Activated CD4-positive, alpha-beta T cell treated with anti-CD3 and anti-CD28 coated beads, Interleukin-2, Interleukin-6, amounts not matched to agents 100 ng/mL and 50 ng/mL, durations not matched to agents 16 hours and 8 hours (primary cell): Measurements from ENCODE around the gene CNNM3.
"Not testable (repeated sequence)": the region's sequence is repeated elsewhere in the genome, so short reads cannot be mapped to it uniquely, and the experiment has no call there.

Source experiments
- DNase-seq: peaks from one replicate; pipeline ENCODE4 v3.0.0-alpha.2; 2020

The CNNM3 gene

DNA sequence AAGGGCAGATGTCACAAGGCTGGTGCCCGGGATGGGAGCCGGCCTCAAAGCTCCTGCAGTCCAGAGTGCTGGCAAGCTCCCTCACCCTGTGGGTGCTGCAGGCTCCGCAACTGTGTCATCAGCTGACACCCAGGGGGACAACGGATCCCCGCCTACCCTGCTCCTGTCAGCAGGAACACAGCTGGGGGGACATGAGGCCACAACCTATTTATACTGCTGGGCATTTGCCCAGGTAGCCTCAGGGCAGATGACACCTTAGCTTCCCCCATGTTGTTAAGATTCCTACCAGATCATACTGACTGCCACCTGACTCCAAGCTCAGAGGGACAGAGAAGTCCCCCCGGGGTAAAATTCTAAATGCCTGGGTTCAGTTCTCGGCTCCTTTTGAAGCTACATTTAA is 26.5 kb downstream of the CNNM3 start:
- DNase-seq = no peak

DNA sequence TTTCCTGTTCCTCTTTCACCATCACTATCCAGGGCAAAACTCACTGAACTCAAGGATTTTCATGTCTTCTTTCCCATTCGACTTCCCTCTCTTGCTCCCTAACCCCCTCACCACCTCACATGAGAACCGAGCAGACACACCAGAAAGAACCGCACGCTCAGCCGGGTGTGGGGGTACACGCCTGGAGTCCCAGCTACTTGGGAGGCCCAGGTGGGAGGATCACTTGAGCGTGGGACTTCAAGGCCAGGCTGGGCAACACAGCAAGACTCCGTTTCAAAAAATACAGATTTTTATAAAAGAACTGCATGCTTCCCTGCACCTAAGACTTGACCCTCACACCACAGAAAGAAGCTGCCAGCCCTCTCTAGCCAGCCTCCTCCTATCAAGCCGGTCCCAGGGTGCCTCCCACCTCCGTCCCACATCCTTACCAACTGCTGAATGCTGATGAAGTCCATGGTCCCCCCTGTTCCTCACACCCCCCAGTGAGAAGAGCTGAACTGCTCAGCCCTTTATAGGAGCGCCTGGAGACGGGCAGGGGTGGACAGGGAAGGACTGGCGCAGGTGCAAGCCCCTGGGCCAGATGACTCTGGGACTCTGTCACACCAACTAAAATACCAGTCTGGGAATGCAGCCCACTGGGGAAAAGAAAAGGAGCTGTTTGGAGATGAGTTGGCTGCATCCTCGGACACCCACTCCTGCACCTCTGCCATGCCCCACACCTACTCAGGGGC is 27.6 kb downstream of the CNNM3 start, which contains the start of gene ANKRD23:
TSS of gene ANKRD23 (minus strand) at position 484 of the 731 bp plus-strand sequence. CDS start at position 455, 29 bp downstream.
- no peak for DNase-seq

DNA sequence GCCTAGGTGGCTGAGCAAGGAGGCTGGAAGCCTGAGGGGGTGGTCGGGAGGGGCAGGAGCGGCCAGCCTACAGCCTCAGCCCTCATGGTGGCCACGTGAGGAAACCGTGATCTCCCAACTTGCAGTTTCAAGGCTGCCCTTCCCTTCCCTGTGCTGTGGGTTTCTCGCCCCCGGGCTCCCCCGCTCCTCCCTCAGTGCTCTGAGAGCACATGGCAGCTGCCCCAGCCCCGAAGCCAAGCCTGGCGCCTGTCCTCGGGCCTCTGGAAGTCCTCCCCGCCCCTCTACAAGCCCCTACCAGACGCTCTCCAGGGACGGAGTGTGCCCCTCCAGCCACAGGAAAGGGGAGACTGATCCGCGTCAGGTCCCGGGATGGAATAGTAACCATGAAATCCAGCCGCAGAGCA is 28.3 kb downstream of the CNNM3 start:
- DNase-seq = no peak

DNA sequence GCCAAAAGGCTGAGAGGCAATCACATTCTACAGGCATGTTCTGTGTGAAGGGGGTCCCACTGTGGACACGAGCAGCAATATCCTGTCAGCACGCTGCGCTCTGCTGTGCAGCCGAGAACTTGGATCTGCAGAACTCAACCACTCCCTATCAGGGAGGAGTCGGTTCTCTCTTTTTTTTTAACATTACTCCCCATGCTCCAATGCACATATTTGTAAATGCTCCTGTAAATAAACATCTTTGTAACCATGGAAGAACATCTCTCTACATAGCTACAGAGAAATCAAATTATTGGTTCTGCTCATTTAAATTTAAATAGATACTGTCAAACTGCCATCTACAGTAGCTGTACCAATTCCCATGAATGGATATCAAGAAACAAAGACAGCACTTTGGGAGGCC is 30.8 kb downstream of the CNNM3 start:
- no peak for DNase-seq

DNA sequence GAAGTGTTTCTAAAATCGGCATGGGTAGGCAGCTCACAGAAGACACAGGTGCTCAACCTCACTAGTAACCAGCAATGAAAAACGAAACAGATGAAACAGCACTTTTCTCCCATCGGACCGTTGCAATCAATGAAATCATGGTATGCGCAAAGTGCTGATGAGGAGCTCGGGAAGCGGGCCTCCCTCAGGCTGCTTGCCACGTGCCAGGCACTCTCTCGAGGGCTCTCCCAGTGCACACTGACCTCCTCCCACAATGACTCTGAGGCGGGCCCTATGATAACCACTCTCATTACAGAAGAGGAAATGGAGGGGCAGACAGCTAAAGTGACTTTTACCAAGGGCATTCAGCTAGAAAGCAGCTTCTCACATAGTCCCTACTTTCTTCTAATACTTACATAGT is 31.5 kb downstream of the CNNM3 start:
- DNase-seq = no peak

DNA sequence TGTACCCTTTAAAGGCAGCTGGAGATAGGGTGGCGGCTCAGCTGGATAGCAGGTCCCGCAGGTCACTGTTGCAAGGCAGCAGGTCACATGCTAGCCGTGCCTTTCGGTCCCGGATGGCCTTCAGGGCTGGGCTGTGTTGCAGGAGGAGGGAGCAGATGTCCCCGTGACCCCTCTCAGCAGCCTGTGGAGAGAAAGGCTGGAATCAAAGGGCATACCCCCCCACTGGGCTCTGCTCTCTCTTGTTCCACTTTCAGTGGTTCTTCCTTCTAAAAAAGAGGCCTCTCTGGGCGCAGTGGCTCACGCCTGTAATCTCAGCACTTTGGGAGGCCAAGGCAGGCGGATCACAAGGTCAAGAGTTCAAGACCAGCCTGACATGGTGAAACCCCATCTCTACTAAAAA is 32.2 kb downstream of the CNNM3 start:
- no peak for DNase-seq

DNA sequence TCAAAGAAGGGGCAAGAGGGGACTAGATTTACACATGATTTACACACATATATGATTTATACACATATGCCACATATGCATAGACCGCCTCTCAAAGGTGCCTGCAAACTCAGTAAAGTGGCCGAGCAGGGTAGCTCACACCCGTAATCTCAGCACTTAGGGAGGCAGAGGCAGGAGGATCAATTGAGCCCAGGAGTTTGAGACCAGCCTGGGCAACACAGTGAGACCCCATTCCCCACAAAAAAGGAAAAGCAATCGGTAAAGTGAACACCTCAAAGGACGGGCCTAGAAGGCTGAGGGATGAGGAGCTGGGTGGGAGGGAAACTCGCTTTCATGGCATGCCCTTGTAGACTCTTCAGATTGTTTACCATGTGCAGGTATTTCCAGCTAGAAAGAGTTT is 36.6 kb downstream of the CNNM3 start:
- DNase-seq = no peak

DNA sequence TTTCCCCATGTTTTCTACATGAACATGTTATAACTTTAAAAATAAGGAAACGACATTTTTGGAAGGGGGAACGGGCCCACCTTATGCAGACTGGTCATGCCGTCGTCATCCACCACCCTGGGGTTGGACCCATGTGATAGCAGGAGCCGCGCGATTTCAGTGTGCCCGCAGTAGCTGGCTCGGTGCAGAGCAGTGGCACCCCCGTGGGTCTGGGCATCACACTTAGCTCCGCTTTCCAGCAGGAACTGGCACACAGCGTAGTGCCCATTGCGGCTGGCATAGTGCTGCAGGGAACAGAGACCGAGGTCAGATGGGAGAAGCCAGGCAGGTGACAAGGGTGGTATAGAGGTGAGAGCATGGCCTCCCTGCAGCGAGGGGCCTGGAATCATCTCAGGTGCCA is 37.3 kb downstream of the CNNM3 start:
- no peak for DNase-seq

DNA sequence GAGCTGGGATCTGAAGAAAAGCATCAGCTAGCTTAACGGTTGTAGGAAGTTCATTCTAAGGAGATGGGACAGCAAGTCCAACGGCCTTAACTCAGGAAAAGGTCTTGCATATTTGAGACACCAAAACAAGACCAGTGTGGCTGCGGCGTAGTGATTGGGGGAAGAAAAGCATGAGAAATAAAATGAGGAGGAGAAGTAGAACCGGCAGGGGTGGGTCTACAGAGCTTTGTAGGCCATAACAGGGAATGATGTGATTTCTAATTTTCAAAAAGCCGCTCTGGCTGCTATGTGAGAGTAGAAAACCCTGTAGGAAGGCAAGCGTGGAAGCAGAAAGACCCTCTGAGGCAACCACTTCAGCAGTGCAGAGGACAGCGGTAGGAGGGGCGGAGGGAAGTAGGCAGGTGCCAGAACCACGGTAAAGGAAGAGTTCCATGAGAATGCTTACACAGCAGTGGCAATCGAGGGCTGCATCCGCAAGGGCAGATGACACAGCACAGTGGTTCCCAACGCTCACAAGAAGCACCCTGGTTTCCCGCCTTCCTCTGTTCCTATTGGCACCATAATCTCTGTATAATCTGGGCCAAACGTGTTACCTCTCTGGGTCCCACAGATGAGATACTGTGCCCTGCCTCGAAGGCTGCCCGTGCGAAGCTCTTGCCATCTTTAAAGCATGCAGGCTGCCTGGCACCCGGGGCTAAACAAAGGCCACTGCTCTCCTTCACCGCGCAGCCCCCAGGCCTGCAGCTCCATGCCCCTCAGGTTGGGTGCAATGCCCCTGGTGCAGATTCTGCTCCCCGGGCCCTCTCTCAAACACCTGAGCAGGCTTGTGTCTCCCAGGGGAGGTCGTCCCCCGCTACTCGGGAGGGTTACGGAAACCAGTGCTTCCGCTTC is 41.0 kb downstream of the CNNM3 start:
- DNase-seq = peak; percentile 67

DNA sequence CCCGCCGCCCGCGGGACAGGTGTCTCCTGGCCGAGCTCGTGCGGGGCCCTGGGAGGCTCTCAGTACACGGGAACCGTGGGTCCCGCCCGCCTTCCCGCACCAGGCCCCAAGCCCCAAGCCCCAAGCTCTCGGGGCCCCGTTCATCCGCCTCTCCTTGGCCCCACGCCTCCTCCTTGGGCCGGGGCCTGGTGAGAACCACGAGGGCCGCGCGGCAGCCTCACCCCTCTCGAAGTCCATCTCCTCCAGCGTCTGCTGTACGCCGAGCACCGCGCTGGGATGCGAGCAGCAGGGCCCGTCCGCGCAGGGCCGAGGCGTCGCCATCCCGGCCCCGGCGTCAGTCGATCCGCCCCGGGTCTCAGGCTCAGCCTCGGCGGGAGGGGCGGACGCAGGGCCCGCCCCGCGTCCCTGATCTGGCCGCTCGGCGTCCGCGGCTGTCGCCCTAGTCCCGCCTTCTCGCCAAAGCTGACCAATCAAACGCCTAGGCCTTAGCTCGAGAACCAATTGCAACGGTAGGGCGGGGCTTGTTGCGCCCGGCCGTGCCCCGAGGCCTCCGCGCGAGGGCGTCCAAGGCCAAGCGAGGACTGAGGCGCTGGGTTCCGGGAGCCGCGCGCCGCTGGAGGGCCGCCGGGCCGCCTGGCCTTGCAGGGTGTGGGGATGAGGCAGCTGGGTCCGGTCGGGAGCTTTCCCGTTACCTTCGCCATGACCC is 41.8 kb downstream of the CNNM3 start, which contains the start of gene ANKRD39:
TSS of gene ANKRD39 (minus strand) at position 350 of the 706 bp plus-strand sequence. CDS start at position 321, 29 bp downstream.
- peak; percentile 99 for DNase-seq

DNA sequence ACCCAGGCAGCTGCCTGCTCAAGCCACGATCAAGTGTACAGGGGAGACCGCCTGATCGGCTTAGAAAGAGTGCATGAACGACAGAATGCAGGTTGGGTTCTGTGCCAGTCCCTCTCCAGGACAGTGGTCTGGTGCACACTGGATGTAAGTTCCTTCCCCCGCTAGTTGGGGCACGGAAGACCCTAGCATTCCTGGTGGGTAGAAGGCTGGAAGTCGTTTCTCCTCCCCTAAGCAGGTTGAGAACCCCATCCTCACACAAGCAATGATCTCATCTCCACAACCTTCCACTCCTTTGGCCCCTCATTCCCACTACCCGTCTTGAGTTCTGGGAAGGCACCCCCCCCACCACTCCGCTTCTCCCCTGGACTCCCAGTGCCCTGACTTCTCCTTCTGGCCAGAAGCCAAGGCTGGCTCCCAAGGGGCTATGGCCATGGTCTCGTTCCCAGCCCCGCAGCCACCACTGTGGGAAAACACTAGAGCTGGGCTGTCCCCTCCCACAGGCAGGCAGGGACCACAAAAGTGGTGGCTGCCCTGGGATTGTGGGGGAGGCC is 43.1 kb downstream of the CNNM3 start:
- no peak for DNase-seq

DNA sequence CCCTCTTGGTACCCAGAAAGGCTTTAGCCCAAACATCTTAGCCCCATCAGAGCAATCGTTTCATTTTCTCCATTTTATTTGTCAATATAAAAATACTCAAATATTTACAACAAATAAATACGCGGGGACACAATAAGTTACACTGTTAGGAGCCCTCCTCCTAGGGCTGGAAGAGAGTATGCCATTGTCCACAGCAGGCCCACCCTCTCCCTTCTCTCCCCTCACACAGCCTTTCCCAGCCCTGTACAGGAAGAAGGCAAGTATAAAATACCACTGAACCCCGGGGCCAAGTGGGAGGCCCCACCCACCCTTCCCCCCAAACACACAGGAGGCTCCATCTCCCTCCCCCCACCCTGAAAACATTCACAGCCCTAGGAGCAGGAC is 43.6 kb downstream of the CNNM3 start:
- DNase-seq = no peak

DNA sequence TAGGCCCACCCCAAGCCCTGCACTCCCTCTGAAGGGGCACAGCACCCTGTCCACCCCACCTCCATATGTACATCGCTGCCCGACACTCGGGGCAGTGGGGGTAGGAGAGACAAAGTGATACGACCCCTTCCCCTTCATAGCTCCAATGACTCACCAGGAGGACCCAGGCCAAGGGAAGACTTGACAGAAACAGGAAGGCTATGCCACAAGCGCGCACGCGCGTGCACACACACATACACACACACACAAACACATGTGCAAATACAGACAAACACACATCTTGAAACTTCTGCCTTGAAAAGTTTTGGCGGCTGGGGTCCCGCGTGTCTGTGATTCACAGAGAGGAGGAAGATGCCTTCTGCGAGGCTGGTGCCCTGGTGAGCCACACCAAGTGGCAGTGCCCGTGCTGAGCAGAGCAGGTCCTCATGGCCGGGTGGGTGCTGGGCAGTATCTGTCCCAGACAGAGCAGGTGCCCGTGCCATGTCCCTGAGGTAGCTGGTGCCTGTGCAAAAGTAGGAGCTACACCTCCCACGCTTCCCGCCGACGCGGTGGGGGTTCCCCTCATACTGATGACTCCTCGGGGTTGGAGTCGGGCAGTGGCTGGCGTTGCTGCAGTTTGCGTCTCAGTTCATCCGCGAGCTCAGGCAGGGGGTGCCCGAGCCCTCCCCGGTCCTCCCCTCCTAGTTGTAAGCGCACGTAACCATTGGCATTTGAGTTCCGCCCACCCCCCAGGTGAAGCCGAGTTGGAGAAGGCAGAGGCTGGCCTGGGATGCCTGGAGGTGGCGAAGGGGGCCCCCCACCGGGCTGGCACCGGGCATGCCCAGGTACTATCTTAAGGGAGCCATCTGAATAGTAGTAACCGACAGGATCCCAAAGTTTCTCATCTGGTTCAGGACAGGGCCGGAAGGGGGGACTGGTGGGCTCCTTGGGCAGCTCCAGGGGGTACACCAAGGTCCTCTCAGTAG is 44.3 kb downstream of the CNNM3 start:
- peak; percentile 33 for DNase-seq

DNA sequence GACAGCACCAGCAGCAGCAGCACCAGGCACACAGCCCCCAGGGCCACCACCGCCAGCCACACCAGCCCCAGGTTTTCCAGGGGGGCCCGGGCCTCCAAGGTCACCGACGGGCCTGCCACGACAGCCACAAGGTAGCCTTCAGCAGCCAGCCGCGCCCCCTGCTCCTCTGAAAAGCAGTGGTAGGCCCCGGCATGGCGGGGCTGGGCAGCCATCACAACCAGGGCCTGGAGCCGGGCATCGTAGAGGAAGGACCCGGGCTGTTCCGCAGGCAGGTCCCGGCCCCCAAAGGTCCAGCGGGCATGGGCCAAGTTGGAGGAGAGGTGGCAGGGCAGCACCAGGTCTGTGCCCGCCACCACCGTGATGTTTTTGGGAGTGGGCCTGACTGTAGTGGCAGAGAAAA is 45.0 kb downstream of the CNNM3 start:
- DNase-seq = no peak

DNA sequence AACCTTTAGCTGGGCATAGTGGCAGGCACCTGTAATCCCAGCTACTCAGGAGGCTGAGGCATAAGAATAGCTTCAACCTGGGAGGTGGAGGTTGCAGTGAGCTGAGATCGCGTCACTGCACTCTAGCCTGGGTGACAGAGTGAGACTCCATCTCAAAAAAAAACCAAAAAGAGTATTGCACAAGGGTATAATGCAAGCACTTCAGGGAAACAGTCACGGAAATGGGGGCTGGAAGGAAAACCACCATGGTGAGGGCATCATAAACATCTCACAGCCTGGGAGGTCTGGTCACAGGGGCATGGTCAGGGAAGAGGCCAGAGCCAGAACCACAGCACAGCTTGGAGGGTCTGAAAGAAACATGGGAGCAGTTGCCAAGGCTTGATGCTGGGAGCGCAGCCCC is 47.0 kb downstream of the CNNM3 start:
- DNase-seq = not testable (repeated sequence)

DNA sequence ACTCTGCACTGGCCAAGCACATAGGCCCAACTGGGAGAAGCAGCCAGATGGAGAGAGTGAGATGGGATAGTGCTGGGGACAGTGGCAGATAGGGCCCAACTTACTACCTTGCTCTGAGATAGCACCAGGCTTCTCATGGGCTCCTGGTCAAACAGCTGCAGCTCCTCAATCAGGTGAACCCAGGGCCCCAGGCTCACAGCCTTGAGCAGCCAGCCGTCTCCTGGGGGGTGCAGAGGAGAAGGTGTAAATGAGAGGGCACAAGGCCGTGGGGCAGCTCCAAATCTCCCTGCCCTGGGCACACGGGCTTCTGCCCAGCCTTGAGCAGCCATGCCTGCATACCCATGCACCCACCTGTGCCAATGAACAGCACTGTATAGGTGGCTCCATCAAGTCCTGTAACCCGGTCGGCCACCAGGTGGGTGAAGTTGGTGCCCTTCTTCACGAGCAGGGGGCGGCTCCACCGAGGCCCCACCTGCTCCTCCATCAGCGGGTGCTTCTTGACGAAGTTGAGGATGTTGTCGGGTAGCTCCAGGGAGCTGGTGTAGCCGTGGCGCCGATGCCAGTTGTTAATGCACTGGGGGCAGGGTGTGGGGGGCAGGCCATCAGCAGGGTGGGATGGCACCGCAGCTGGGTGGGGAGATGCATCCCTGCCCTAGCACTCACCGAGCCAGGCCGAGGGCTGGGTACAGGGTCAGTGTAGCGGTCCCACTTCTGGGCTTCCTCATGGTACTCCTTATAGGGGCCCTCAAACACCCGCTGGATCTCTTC is 47.7 kb downstream of the CNNM3 start:
- DNase-seq = no peak

DNA sequence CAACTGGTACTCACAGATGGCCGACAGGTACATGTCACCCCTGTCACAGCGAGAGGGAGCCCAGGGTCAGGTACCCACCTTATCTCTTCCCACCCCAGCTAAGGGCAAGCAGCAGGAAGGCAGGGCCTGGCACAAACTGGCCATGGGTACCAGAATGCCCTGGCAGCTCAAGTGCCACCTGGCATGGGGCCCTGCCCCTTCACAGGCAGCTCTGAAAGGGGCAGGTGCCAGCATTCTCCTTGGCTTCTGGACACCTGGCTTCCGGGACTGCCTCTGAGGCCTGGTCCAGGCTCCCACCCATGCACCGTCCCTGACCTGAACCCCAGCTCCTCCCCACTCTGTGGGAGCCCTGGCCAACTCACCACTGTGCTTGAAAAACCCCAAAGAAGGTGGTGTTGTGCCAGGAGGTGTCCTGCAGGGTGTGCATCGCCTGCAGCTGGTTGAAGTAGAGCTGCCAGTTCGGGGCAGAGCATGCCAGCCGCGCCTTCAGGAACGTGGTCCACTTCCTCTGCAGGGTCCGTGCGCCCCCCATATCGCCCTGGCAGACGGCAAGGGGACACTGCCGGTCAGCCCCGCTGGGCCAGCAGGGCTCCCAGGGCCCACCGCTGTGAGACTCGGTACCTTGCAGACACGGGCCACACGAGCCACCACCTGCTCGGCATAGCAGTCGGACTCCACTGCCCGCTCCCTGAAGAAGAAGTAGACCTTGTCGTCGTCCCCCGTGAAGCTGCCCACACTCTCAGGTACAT is 48.4 kb downstream of the CNNM3 start:
- no peak for DNase-seq

DNA sequence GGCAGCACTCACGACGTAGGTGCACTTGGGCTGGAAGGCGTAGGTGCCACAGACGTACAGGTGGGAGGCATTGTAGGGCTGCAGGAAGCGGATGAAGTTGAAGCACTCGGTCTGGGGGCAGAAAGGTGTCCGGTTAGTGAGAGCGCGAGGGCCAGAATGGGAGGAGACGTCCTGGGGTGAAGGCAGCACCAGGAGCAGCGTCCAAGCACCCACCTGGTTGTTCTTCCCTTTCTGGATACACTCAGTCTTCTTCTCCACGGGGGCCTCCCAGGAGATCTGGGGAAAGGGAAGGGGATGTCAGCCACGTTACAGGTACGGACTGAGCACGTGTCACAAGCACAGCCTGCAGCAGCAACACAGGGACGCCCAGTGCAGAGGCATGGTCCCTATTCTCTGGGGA is 49.6 kb downstream of the CNNM3 start:
- no peak for DNase-seq

DNA sequence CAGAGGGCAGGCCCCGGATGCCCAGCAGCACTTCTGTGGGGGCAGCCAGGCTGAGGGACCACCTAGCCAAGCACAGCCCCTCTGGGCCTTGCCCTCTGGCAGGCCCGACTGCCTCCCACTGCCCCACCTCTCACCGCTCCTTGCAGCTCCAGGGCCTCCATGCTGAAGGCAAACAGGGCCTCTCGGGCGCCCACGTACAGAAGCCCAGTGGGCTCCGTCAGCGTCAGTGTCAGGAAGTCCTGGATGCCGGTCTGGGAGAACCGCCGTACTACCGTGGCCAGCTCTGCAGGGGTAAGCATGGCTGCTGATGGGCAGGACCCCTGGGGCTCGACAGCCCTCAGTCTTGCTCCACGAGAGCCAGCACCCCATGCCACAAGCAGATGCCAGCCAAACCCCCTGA is 50.1 kb downstream of the CNNM3 start:
- DNase-seq = no peak

DNA sequence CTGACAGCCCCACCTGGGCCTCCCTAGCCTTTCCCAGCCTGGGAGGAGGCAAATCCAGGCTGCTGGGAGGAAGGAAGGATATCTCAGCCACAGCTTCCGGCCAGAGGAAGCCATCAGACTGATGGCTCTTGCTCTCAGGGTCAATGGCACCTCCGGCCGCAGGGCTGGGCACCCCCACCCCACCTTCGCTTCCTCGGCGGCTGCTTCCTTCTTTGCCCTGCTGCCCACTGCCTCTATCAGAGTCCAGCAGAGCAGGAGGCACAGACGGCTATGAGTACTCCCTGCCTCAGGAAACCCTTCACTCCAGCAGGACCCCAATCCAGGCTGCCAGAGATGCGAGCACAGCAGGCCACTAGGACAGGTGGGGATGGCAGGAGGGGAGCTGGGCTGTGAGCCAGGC is 50.5 kb downstream of the CNNM3 start:
- DNase-seq = no peak
